Middle frontal gyrus (tissue), 1 donor: ENCODE results near the gene RAPGEF1.
"Not testable (repeated sequence)": the region's sequence is repeated elsewhere in the genome, so short reads cannot be mapped to it uniquely, and the experiment has no call there.

Experiments
- DNase-seq: peaks from one replicate; pipeline ENCODE4 v3.0.0-alpha.2; 2015; ENCODE audit warnings: low spot score; ENCODE audit errors: extremely low spot score

Gene RAPGEF1

GRCh38 chr9:131728546-131728910 lies 11.3 kb downstream of the RAPGEF1 start:
- DNase-seq = no peak

- no peak for DNase-seq
These were observed 11.9 kb downstream of the RAPGEF1 start for GRCh38 chr9:131727795-131728545.

- no peak for DNase-seq
These were observed 12.6 kb downstream of the RAPGEF1 start for GRCh38 chr9:131727184-131727759.

GRCh38 chr9:131724683-131725082 lies 15.2 kb downstream of the RAPGEF1 start:
- DNase-seq = no peak

GRCh38 chr9:131723632-131724031 lies 16.2 kb downstream of the RAPGEF1 start:
- no peak for DNase-seq

- DNase-seq = no peak
These were observed 17.6 kb downstream of the RAPGEF1 start for GRCh38 chr9:131722255-131722654.

- no peak for DNase-seq
These were observed 18.8 kb downstream of the RAPGEF1 start for GRCh38 chr9:131721076-131721475.

GRCh38 chr9:131720330-131720729 lies 19.5 kb downstream of the RAPGEF1 start:
- no peak for DNase-seq

- no peak for DNase-seq
These were observed 20.5 kb downstream of the RAPGEF1 start for GRCh38 chr9:131719262-131719908.

- DNase-seq = no peak
These were observed 22.0 kb downstream of the RAPGEF1 start for GRCh38 chr9:131717719-131718460.

- no peak for DNase-seq
These were observed 24.0 kb downstream of the RAPGEF1 start for GRCh38 chr9:131715906-131716305.

GRCh38 chr9:131714821-131715220 lies 25.1 kb downstream of the RAPGEF1 start:
- DNase-seq = no peak

- DNase-seq = no peak
These were observed 25.7 kb downstream of the RAPGEF1 start for GRCh38 chr9:131714161-131714646.

- DNase-seq = no peak
These were observed 26.9 kb downstream of the RAPGEF1 start for GRCh38 chr9:131713016-131713415.

GRCh38 chr9:131712151-131712716 lies 27.6 kb downstream of the RAPGEF1 start:
- DNase-seq = no peak

- no peak for DNase-seq
These were observed 30.0 kb downstream of the RAPGEF1 start for GRCh38 chr9:131709771-131710431.

GRCh38 chr9:131709010-131709770 lies 30.7 kb downstream of the RAPGEF1 start:
- DNase-seq = not testable (repeated sequence)

- DNase-seq = no peak
These were observed 31.5 kb downstream of the RAPGEF1 start for GRCh38 chr9:131708226-131709002.

GRCh38 chr9:131707733-131708157 lies 32.1 kb downstream of the RAPGEF1 start:
- no peak for DNase-seq
